ENCODE results near the gene SLU7. TPM values are rescaled to one million over a fixed set of nuclear protein-coding genes. Genes with fewer than 3 reads are reported as not detected.
"Not testable (repeated sequence)": the region's sequence is repeated elsewhere in the genome, so short reads cannot be mapped to it uniquely, and the experiment has no call there.

SLU7 gene
- polyA plus RNA-seq, 3 donors, result 12.4 to 35.0 (median 21.9) TPM

DNA sequence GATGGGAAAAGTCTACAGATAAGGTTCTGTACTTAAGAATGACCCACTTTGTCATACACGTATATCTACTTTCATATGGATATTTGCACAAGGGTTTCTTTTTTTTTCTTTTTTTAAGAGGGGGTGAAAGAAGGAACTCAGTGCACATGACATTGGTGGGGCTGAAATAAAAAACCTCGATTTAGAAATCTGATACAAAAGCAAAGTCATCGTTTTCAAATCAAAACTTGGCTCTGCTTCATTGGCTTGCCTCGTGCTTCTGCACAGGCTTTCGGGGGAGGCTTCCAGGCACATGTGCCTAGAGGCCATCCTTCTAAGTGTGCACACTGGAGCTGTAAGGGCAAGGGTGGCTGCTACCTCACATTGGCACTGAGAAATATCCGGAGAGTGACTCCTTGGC lies 33.9 kb upstream of the SLU7 start:
- no peak overlapping the region for H3K27ac ChIP-seq (ENCODE audit: low read depth, low read length)
- 43 to 61% (median 44%) methylated on average over 6 of the region's 6 CpGs for WGBS, 3 donors

DNA sequence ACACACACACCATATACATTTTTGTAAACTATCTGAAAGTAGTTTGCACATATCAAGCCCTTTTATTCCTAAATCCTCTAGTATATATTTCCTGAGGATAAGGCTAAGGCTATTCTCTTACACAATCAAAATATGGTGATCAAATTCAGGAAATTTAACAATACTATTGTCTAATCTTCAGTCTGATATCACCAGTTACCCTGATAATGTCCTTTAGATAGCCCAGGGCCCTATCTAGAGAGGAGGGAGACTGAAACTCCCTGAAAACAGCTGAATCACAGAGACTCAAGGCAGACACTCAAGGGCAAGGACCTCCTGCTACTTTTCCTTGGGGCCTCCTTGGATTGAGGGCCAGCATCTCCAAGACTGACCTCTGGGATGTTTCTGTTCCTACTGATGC lies 33.2 kb upstream of the SLU7 start:
- H3K27ac ChIP-seq (ENCODE audit: low read depth, low read length), result no peak overlapping the region

DNA sequence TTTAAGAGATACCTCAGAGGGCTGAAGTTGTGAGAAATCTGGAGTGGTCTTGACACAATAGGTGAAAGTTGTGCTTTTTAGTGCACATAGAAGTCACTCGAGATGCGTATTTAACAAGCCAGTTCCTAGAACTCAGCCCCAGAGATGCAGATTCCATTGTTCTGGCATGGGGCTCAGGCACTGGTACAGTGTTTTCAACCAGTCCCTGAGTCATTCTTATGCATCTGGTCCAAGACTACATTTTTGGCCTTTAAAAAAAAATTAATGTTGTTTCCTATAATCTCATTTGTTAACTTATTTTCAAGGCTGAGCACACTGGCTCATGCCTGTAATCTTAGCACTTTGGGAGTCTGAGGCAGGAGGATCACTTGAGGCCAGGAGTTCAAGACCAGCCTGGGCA lies 32.4 kb upstream of the SLU7 start:
- no peak overlapping the region for H3K27ac ChIP-seq (ENCODE audit: low read depth, low read length)
- WGBS, 3 donors, result 93 to 96% (median 94%) methylated on average over 2 of the region's 2 CpGs

DNA sequence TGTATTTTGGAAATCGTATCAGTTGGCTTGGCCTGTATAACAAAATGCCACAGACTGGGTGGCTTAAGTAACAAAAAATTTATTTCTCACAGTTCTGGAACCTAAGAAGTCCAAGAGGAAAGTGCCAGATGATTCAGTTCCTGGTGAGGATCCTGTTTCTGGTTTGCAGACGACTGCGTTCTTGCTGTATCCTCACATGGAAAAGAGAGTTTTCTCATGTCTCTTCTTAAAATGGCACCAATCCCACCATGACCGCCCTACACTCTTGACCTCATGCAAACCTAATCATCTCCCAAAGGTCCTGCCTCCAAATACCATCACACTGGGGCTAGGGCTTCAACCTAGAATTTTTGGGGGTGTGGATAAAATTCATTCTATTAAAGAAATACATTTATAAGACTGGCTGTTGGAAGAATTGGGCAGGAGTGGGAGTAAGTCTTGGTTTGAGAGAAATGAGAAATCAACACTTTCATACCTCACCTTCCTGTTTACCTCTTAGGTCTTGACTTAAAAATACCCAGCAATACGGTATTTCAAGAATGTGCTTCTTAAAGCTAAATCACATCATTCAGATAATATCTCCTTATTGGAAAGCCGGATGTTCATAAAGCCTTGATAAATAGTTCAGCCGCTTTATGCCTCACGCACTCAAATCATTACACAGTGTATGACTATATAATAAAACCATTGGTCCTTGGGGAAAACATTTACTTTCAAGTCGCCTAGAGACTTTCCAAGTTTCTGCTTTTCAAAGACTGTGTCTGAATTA lies 31.5 kb upstream of the SLU7 start:
- WGBS, 3 donors, result 82 to 89% (median 85%) methylated on average over 9 of the region's 9 CpGs
- H3K27ac ChIP-seq (ENCODE audit: low read depth, low read length), result no peak overlapping the region

DNA sequence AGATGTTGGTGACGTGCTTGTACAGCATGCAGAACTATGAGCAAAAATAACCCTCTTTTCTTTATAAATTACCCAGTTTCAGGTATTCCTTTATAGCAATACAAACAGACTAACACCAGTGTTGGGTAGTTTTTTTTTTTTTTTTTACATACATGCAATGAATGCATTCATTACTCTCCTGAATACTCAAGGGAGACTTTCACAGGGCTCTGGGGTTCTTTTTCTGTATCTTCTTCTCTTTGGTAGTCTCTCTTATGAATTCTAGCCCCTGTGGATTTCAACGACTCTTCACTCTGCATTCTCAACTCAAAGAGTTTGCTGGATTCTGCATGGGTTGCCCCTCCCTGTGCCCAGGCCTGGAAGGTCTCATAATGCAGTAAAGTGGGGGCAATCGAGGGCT lies 30.6 kb upstream of the SLU7 start:
- 89 to 96% (median 93%) methylated on average over 3 of the region's 3 CpGs for WGBS, 3 donors
- no peak overlapping the region for H3K27ac ChIP-seq (ENCODE audit: low read depth, low read length)

DNA sequence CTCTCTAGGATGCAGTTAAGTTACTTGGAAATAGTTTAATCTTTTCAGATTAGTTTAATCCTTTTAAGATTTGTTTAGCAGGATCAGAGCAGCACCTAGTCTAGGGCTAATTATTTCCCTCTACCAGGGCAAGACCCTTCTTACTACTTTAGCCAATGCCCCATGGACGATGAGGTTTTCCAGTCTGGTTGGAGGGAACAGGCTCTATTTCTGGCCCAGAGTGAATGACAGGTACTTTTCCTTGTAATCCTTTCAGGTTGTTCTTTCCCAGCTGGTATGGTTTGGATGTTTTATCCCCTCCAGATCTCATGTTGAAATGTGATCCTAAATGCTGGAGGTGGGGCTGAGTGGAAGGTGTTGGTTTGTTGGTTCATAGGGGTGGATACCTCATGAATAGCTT lies 30.0 kb upstream of the SLU7 start:
- 70 to 84% (median 82%) methylated on average over 1 of the region's 1 CpG for WGBS, 3 donors
- H3K27ac ChIP-seq (ENCODE audit: low read depth, low read length), result no peak overlapping the region

DNA sequence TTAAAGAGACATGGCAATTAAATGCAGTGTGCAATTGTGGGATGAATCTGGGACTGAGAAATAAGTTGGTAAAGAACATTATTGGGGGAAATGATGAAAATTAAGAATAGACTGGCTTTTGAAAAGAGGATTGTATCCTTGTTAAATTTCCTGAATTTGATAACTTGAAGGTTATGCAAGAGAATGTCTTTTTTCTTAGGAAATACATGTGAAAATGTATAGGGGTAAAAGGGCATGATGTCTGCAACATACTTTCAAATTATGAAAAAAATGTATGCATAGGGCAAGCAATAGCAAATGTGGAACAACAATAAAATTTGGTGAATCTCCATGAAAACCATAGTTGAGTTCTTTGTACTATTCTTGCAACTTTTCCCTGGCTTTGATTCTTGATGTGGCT lies 26.9 kb upstream of the SLU7 start:
- no peak overlapping the region for H3K27ac ChIP-seq (ENCODE audit: low read depth, low read length)

DNA sequence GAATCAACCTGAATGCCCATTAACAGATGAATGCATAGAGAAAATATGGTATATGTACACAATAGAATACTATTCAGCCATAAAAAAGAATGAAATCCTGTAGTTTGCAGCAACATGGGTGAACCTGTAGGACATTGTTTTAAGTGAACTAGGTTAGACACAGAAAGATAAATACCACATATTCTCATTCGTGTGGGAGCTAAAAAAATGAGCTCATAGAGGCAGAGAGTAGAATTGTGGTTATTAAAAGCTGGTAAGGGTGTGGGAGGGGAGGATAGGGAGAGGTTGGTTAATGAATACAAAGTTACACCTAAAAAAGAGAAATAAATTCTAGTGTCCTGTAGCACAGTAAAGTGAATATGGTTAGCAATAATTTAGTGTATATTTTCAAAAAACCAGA lies 26.3 kb upstream of the SLU7 start:
- 71 to 85% (median 80%) methylated on average over 1 of the region's 1 CpG for WGBS, 3 donors
- no peak overlapping the region for H3K27ac ChIP-seq (ENCODE audit: low read depth, low read length)

DNA sequence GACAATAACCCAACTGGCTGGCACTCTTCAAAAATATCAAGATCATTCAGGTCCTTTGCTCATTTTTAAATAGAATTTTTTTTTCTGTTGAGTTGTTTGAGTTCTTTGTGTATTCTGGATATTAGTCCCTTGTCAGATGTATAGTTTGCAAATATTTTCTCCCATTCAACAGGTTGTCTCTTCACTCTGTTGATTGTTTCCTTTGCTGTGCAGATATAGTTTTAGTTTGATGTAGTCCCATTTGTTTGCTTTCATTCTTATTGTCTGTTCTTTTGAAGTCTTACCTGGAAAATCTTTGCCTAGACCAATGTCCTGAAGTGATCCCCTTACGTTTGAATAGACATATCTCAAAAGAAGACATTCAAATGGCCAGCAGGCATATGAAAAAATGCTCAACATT lies 25.5 kb upstream of the SLU7 start:
- WGBS, 3 donors, result 75 to 88% (median 75%) methylated on average over 1 of the region's 1 CpG
- no peak overlapping the region for H3K27ac ChIP-seq (ENCODE audit: low read depth, low read length)

DNA sequence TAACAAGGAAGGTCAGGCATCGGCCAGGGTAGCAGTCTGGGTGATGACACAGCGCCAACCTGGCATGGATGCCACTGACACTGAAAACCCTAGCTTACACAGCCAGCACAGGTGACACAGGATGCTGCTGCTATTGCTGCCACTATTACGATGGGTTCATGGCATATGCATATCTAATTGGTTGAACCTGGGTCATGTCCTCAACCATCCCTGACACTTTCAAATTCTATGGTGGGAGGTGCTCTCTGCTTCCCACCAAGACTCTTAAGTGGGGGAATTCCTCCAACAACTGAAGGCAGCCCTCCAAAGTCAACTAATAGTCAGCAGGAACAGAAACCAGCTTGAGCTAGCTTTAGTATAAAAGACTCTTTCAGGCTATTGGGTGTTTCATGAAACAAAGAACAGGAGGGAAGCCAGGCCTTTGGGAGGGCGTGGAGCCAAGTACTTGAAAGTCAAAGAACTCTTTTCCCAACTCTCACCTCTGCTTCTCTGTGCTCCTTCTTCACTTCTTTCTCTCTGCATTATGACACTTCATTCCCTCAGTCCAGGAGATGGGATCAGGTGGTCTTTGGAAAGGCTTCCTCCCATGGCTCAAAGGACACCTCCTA lies 24.0 kb upstream of the SLU7 start:
- 75 to 83% (median 80%) methylated on average over 4 of the region's 4 CpGs for WGBS, 3 donors
- no peak overlapping the region for H3K27ac ChIP-seq (ENCODE audit: low read depth, low read length)

DNA sequence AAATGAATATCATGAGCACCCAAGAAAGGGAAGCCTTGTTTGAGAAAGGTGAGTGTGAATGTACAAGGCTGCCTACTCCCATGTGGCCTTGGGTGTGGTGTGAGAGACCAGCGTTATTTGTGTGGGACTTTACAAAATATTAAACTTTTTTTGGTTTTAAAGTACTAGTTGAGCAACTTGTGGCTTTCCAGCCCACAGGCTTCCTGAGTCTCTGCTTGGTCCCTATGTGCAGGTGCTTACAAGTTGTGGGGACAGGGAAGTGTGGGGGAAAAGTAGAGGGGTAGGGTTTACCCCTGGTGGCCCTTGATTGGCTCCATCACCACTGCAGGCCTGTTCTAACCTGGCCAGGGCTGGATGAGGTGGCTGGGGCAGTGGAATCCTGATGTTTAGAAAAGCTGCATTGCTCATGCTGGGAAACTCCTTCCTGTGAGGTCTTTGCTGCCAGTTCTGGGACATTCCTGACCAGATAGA lies 22.5 kb upstream of the SLU7 start:
- no peak overlapping the region for H3K27ac ChIP-seq (ENCODE audit: low read depth, low read length)
- 19 to 37% (median 35%) methylated on average over 1 of the region's 1 CpG for WGBS, 3 donors

DNA sequence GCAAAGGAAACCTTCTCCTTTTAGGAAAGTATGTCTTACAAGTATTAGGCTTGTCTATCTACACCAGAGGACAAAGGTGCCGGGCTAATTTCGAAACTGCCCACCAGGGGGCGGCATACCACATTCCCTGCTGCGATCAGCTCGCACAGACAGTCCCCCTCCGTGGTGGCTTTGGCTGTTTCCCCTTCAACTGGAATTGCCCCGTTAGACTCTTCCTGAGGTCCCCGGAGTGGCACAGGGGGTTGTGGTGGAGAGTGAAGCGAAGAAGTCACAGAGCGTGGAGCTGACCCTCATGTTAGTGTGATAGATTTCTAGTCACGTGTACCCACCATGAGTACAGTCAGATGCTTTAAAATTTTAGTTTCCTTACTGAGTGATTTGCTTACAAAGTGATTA lies 20.3 kb upstream of the SLU7 start:
- H3K27ac ChIP-seq (ENCODE audit: low read depth, low read length), result no peak overlapping the region
- 0 to 1% (median 0%) methylated on average over 11 of the region's 11 CpGs for WGBS, 3 donors

DNA sequence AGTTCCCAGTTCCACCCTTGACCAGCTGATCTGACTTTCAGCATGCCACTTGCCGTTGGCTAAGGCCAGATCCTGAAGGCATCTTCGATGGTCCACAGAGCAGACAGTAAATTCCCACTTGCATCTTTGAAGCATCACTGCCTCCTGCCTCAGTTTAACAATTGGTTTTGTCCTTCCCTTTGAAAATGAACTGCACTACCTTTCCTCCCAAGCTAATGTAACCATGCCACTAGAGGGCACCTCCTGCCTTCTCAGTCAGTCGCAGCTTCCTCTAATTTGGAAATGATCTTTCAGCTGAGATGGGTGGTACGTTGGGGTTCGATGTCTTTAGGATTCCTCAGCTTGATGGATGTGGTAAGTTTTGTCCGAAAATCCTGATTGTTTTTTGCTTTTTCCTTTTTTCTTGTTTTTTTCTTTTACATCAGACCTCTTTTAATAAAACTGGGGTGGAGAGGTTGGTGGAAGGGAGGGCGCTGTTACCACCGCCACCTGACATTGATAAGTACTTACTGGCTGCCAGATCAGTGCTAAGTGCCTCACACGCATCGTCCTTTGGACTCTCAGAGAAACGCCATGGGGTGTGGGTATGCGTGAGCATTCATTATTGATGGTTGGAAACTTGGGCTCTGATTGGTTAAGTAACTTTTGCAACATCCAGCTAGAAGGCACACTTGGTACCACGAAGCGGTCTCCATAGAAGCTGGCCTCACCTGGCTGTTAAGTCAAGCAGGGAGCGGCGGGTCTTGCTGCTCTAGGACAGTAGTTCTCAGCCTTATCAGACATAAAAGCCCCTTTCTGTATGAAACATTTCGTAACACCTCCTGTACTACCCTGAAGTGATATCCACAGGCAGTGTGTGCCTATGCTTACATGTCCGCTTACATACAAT lies 19.7 kb upstream of the SLU7 start:
- 2 to 5% (median 2%) methylated on average over 18 of the region's 18 CpGs for WGBS, 3 donors
- H3K27ac ChIP-seq (ENCODE audit: low read depth, low read length), result no peak overlapping the region

DNA sequence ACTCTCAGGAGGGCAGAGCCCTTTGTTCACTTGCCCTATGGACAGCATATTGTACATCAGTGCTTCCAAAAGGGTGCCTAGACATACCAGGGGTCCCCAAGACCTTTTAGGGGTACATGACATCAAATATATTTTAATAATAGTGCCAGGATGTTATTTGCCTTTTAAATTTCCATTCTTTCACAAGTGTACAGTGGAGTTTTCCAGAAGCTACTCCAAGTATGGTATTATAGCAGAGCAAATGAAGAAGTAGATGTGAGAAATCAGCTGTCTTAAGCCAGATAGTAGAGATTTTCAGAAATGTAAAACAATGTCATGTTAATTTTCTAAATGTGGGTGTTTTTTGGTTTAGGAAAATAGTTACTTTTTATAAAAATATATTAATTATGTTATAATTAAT lies 18.4 kb upstream of the SLU7 start:
- no peak overlapping the region for H3K27ac ChIP-seq (ENCODE audit: low read depth, low read length)

DNA sequence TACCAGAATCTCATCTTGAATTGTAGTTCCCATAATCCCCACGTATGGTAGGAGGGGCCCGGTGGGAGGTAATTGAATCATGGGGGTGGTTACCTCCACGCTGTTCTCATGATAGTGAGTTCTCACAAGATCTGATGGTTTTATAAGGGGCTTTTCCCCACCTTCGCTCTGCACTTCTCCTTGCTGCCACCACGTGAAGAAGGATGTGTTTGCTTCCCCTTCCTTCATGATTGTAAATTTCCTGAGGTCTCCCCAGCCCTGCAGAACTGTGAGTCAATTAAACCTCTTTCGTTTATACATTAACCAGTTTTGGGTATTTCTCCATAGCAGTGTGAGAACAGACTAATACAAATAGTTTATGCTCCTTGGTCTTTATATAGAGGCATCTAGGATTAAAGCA lies 17.8 kb upstream of the SLU7 start:
- not testable (repeated sequence) for H3K27ac ChIP-seq (ENCODE audit: low read depth, low read length)
- 31 to 48% (median 33%) methylated on average over 6 of the region's 6 CpGs for WGBS, 3 donors

DNA sequence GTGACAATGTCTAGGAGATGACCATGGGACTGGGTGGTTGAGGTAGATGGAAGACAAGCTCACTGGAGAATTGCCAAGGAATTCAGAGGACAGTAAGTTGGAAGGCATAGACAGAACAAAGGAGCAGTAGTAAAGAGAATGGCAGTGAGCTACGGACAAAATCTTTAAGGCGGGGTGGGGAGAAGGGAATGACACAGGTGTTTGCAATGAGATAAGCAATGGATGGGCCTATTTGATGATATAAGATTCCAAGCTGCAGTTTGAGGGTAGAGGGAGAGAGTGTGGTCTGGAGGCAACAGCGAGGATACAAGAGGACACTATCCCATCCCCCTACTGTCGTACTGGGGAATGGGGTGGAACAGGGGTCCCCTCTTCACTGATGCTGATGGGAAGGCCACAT lies 17.1 kb upstream of the SLU7 start:
- 76 to 99% (median 93%) methylated on average over 4 of the region's 4 CpGs for WGBS, 3 donors
- no peak overlapping the region for H3K27ac ChIP-seq (ENCODE audit: low read depth, low read length)

DNA sequence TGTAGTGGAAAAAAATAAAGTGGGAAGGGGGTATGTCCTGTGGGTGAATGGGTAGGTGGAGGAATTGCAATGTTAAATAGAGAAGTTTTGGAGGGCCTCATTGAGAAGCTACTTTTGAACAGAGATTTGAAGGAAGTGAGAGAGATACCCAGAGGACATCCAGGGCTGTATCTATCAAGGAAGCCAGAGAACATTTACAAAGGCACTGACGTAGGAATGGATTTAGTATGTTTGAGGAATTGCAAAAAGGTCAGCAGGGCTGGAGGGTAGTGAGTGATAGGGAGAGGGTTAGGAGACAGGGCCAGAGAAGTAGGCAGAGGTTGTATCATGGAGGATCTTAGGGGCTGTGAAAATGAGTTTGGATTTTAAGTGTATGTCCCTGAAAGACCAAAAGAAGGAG lies 16.7 kb upstream of the SLU7 start:
- 86 to 91% (median 87%) methylated on average over 1 of the region's 1 CpG for WGBS, 3 donors
- no peak overlapping the region for H3K27ac ChIP-seq (ENCODE audit: low read depth, low read length)

DNA sequence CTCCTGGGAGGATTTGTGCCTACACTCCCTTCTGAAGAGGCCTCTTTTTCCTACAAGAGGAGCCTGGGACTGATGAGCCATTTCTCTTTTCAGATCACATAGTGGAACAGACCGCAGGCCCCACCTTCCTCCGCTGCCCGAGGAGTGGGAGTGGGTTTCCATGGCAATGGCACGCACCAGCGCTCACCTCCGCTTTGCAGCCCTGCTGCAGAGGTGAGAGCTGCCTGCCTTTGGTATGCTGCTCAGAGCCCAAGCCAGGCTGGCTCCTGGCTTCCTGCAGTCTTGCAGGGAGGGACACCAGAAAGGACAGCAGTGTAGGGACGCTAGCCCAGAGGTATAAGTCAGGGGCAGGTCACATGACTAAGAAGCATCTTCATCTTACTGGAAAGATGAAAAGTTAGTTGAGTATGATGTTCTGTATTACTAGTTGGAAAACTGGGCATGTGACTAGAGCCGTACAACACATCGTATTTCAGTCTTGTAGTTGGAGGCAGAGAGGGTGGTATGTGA lies 15.2 kb upstream of the SLU7 start:
- H3K27ac ChIP-seq (ENCODE audit: low read depth, low read length), result no peak overlapping the region
- 61 to 75% (median 71%) methylated on average over 9 of the region's 9 CpGs for WGBS, 3 donors

DNA sequence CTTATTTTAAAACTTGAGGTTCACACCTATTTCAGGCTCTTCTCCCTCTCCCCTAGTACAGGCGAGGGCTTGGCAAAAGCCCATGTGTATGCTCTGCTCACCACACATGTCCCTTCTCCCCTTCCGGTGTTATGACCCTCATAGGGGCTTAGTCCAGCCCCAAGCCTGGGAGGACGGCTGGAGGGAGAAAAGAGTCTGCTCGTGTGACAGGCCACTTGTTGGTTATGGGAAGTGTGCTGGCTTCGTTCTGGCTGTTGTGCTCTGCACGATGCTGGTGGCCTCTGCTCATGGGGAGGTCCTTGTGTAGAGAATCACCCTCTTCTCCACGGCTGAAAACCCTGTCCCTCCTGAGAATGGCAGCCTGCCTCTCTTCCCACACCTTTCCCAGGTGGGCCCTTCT lies 13.9 kb upstream of the SLU7 start:
- H3K27ac ChIP-seq (ENCODE audit: low read depth, low read length), result no peak overlapping the region
- WGBS, 3 donors, result 85 to 91% (median 85%) methylated on average over 7 of the region's 7 CpGs
